ENCODE data around the gene SCART1.
"Not testable (repeated sequence)": the region's sequence is repeated elsewhere in the genome, so short reads cannot be mapped to it uniquely, and the experiment has no call there.

Gene SCART1

DNA sequence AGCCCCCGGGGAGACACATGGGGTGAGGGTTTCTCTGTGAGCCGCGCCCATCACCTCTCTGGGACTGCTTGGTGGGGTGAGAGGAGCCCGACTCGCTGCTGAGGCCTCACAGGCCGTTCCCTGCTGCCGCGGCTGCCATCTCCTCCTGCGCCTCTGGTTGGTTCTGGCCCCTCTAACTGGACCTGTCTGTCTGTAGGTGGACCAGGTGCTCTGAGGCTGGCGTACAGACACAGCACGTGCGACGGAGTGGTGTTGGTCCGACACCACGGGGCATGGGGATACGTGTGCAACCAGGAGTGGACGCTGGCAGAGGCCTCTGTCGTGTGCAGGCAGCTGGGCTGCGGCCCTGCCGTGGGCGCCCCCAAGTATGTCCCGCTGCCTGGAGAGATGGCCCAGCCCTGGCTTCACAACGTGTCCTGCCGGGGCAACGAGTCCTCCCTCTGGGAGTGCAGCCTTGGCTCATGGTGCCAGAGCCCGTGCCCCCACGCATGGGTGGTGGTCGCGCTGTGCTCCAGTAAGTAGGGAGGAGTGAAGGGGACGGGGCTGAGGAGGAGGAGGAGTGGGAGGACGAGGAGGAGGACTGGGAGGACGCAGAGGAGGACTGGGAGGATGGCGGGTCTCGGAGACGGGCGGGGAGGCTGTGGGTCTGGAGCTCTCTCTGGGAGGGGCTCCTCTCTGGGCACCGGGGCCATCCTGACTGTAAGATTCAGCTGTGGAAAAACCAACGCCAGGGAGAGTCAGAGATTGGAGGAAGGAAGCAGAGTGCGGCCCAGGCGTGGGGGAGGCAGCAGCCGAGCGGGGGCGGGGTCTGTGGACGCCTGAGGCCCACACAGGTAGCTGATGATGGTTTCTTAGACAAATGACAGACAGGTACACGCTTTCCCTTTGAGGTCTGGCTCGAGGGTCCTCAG, 2.6 kb downstream of the SCART1 start:
- DNase-seq (ENCODE audit: low read depth in 2 of 2): no peak

DNA sequence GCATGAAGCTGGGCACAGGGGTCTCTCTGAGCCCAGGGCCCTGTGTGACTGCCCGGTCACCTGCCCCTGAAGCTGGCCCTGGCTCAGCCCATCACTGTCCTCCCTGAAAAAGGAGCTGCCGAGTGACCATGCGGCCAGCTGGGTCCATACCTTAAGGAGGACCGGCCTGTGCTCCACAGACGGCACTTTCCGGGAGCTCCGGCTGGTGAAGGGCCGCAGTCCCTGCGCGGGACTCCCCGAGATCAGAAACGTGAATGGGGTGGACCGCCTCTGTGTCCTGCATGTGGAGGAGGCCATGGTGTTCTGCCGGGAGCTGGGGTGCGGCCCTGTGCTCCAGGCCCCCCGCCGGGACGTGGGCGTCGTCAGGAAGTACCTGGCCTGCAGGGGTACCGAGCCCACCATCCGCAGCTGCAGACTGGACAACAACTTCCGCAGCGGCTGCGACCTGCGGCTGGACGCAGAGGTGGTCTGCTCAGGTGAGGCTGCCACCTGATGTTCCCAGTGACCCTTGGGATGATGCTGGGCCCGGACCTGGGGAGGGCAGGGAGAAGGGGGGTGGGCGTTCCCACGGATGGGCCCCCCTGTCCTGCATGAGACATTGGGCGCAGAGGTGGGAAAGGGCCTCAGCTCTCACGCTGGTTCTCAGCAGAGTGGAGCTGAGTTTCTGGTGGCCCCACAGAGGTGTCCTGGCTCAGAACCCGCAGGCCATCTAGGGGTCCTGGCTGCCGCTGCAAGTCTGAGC, 3.5 kb downstream of the SCART1 start:
- DNase-seq (ENCODE audit: low read depth in 2 of 2): no peak

DNA sequence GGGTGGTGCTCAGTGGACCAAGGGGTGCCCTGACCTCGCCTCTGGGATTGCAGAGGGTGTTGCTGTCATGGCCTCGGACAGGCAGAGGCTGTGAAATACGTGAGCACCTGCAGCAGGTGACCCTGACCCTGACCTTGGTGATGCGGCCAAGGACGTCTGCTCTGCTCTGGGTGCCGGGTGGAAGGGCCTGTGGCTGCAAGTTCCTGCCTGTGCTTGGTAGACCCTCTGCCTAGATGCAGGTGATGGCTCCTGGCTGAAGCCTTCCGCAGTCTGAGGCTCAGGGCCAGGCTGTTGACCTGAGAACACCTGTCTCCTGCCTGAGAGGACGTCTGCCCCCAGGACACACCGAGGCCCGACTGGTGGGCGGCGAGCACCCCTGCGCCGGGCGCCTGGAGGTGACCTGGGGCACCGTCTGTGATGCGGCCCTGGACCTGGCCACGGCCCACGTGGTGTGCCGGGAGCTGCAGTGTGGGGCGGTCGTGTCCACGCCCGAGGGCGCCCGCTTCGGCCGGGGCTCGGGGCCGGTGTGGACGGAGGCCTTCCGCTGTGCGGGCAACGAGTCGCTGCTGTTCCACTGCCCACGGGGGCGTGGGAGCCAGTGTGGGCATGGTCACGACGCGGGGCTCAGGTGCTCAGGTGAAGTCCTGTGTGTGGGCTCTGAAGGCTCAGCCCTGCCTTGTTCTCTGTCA, 4.4 kb downstream of the SCART1 start:
- no peak for DNase-seq (ENCODE audit: low read depth in 2 of 2)

DNA sequence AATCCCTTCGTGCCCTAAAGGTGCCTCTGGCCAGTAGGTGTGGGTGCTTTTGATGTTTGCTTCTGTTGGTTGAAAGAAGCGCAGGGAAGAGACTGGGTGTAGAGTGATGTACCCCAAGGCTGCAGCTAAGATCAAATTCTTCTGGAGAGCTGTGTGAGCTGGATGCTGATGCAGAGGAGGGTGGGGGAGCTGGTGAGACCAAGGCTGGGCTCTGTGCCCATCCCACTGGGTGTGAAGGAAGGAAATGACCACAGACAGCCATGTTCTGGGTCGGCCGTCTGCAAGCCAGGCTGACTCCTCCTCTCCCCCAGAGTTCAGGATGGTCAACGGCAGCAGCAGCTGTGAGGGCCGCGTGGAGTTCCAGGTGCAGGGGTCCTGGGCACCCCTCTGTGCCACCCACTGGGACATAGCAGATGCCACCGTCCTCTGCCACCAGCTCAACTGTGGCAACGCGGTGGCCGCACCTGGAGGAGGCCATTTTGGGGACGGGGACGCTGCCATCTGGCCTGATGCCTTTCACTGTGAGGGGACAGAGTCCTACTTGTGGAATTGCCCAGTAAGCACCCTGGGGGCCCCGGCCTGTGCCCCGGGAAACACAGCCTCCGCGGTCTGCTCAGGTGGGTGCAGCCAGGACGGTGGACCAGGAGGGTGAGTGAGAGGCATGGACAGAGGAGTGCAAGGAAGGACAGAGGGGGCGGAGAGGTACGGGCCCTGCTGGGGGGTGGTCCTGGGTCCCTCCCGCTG, 5.1 kb downstream of the SCART1 start:
- DNase-seq (ENCODE audit: low read depth in 2 of 2): no peak

DNA sequence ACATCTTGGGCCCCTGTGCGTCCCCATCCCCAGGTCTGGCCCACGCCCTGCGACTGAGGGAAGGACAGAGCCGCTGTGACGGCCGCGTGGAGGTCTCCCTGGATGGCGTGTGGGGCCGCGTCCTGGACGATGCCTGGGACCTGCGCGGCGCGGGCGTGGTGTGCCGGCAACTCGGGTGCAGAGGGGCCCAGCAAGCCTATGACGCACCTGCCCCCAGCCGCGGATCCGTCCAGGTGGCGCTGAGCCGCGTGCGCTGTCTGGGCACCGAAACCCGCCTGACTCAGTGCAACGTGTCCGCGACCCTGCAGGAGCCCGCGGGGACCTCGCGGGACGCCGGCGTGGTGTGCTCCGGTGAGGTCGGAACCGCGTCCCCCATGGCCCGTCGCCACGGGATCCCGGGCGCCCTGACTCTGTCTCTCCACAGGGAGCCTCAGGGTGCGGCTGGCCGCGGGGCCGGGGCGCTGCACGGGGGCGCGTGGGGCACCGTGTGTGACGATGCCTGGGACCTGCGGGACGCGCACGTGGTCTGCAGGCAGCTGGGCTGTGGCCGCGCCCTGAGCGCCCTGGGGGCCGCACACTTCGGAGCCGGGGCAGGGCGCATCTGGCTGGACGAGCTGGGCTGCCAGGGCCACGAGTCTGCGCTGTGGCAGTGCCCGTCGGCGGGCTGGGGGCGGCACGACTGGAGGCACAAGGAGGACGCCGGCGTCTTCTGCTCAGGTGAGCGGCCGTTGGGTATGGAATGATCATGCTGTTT, 5.9 kb downstream of the SCART1 start:
- no peak for DNase-seq (ENCODE audit: low read depth in 2 of 2)

DNA sequence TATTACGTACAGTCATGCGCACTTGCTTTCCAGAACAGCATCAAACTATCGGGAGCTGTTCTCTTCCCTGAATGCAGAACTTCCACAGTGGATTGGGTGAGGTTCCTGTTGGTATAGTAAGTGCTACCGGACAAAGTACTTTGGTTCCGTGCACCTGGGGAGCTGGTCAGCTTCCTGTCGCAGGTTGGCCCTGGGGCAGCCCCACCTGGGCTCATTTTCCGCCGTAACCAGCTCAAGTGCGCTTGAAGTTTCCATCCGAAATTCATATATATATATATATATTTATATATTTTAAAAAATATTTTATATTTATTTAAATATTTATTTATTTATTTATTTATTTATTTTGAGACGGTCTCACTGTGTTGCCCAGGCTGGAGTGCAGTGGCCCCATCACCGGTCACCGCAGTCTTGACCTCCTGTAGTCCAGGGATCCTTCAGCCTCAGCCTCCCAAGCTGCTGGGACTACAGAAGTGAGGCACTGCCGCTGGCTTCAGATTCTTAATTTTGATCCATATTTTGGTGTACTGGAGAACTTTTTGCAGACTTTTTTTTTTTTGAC, 6.5 kb downstream of the SCART1 start:
- DNase-seq (ENCODE audit: low read depth in 2 of 2): no peak

DNA sequence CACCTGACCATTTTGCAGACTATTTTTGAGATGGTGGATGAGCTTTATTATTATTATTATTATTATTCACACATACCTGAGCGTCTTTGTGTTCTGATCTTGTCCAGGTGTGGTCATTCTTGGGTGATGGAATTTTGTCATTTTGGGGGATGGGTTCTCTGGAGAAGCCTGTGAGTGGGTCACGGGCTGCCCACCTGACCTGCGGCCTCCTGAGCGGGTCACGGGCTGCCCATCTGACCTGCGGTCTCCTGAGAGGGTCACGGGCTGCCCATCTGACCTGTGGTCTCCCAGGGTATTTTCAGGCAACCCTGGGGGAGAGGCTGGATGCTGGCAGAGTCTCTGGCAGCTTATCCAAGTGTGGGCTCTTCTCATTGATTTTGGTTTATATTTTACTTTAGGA, 7.3 kb downstream of the SCART1 start:
- no peak for DNase-seq (ENCODE audit: low read depth in 2 of 2)

DNA sequence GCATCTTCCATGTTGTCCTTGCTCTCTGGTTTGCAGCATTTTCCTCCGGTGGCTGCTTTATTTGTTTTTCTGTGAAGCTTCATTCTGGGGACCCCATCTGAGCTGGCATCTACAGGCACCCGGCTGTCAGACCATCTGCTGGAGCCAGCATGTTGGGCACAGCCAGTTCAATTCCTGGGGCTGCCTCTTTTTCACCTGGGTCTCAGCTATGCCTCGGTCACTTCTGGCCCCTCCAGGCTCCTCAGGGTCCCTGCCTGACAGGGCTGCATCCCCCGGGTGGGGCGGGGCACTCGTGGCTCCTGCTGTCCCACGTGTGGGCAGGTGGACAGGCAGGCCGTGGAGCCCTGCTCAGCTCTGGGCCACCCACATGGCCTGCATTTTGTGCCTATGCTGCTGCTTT, 8.1 kb downstream of the SCART1 start:
- no peak for DNase-seq (ENCODE audit: low read depth in 2 of 2)

DNA sequence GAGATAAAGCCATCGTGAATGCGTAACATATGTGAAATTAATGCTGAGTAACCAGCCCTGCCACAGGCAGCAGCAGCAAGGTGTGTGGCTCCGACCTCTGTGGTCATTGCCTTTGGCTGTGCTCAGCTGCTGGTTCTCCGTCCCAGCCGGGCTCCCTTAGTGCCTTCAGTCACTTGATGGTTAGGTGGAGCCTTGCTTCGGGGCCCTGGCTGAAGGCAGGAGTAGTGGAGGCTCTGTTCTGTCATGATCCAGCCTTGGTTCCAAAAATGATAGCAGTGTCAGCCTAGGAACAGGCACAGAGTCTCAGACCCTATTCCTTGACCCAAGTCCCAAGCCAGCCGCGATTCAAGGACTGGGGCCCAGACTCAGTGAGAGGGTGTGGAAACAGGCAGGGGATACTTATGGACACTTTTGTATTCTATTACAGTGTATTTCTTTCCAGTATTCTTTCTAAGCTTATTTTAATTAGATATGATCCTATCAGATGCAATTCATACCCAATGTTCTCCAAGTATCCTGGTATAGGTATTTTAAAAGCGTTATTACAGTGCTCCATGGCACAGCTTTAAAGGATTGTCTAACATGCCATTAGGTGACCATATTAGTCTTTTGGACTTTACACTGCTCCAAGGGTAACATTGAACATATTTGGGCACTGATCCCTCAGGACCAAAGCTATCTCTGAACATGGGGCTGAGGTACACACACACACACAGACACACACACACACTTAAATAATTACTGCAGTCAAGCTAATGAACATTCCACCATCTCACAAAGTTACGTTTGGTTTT, 9.0 kb downstream of the SCART1 start:
- no peak for DNase-seq (ENCODE audit: low read depth in 2 of 2)

DNA sequence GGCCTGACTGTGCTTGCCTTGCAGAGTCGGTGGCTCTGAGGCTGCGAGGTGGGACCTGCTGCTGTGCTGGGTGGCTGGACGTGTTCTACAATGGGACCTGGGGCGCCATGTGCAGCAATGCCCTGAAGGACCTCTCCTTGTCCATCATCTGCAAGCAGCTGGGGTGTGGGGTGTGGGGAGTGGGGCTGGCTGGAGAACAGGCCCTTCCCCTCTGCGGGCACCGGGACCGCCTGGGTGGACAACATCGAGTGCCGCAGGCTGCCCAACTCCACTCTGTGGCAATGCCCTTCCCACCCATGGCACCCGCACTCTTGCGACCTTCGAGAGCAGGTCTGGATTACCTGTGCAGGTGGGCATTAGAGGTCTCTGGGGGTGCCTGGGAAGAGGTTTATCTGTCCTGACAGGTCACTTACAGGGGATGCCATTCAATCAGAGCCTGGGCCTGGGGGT, 10.9 kb downstream of the SCART1 start:
- DNase-seq (ENCODE audit: low read depth in 2 of 2): no peak

DNA sequence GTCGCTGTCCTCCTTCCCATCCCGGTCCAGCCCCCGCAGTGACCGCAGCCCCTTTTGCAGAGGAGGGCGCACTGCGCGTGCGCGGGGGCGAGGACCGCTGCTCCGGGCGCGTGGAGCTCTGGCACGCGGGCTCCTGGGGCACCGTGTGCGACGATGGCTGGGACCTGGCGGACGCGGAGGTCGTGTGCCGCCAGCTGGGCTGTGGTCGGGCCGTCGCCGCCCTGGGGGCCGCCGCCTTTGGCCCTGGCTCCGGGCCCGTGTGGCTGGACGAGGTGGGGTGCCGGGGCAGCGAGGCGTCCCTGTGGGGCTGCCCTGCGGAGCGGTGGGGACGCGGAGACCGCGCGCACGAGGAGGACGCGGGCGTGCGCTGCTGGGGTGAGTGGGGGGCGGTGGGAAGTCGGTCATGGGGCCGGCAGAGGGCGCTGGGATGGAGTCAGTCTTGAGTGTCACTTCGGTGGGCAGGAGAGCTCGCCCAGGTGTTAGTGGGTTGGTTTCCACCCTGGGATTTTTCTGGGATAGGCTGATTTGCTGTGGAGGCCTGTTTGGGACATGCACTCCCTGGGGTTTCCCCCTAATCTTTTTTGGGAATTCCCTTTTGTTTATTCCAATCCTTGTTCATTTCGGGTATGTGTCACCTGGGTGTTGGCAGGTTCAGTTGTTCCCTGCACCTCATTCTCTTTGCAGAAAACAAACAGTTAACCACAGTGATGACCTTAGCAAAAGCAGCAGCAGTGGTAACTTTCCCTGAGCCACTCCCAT, 11.6 kb downstream of the SCART1 start:
- DNase-seq (ENCODE audit: low read depth in 2 of 2): no peak

DNA sequence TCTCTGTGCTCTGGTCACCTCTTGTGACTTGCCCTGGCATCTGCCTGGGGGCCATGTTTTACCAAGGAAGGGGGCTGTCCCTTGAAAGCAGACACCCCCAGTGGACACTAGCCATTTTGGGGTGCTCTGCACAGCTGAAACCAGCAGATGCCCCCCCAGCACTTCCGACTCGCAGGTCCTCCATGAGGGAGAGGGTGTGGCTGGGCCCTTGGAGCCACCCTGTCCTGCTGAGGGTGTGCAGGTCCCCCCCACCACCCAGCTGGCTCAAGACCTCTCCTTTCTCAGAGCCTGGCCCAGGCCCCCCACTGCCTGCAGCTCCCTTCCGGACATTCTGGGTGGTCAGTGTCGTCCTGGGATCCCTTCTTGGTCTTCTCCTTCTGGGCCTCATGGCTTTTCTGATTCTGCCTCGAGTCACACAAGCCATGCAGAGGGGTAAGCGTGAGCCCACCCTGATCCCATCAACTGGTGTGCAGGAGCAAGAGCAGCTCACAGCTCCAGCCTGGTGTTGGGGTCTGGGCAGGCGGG, 12.3 kb downstream of the SCART1 start:
- no peak for DNase-seq (ENCODE audit: low read depth in 2 of 2)

DNA sequence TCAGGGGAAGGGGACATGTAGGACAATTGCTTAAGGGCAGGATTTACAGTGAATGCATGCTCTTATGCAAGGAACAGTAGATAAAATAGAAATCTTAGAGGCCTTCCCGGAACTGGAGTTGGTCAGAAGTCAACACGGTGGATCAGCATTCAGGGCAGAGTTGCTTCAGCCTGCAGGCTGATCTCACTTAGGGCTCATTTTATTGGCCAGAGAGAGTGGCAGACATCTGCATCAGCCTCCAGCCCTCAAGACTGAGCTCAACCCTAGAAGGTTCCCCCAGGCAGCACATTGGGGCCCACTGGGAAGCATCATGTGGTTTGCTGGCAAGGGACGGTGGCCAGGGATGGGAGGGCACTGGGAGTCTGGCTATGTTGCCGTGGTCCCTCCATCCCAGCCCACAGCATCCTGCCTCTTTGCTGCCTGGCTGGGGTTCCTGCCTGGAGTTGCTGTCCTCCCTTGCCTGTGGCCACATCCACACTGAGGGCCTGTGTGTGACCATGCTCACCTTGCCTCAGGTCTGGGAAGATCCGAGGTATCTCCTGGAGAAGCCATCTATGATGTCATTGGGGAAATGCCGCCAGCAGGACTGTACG, 13.0 kb downstream of the SCART1 start:
- DNase-seq (ENCODE audit: low read depth in 2 of 2): no peak

DNA sequence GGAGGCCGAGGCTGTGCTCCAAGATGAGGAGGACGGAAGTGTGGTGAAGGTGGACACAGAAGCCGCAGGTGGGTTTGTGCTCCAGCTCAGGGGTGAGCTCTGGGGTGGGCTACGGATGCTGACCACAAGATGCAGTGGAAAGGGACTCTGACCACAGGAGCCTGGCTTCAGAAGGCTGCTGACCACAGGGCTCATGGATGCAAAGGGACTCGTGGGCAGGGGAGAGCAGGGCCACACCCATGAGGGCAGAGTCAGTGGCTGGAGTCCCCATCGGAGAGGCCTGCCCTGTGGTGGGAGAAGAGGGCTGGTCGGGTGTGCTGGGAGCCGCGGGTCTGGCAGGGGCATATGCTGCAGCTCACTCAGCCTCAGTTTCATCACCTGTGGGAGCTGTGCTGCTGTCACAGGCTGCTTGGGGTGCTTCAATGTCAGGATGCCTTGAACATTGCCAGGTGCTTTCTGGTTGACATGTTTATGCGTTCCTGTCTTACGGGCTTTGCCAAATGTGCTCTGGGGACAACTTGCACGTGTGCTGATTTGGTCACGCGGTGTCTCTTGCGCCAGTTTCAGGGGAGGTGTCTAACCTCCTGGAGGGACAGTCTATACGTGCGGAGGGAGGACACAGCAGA, 13.7 kb downstream of the SCART1 start:
- no peak for DNase-seq (ENCODE audit: low read depth in 2 of 2)

DNA sequence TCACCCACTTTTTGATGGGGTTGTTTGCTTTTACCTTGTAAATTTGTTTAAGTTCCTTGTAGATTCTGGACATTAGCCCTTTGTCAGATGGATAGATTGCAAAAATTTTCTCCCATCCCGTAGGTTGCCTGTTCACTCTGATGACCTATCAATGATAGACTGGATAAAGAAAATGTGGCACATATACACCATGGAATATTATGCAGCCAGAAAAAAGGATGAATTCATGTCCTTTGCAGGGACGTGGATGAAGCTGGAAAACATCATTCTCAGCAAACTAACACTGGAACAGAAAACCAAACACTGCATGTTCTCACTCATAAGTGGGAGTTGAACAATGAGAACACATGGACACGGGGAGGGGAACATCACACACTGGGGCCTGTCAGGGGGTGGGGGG, 15.5 kb downstream of the SCART1 start:
- not testable (repeated sequence) for DNase-seq (ENCODE audit: low read depth in 2 of 2)

DNA sequence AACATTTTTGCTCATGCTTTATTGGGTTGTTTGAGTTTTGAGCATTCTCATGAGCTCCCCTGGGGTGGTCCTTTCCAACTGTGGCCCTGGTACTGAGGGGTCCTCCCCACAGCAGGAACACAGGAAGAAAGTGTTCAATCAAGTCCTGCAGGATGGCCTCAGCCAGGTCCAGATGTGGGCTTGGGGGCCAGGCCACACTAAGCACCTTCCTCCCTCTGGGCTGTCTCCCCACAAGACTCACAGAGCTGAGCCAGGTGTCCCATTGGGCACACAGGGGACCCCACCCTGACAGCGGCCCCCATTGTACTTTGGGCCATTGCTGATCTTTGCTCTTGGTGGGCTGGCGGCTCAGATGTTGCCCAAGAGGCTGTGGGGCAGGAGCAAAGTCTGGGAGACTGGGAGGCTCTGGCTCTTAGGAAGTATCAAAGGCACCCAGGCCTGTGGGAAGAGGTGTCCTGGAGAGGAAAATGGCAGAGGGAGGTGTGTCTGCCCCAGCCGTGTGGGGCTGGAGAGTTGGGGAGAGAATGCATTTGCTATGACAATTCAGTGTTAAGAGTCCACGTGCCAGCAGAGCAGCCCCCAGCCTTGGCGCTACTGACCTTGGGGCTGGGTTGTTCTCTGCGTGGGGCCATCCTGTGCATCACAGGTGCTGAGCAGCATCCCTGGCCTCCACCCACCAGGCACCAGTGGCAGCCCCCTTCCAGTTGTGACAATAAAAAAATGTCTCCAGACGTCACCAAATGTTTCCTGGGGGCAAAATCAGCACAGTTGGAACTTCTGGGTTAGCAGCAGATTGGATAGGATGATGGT, 17.8 kb downstream of the SCART1 start:
- no peak for DNase-seq (ENCODE audit: low read depth in 2 of 2)

DNA sequence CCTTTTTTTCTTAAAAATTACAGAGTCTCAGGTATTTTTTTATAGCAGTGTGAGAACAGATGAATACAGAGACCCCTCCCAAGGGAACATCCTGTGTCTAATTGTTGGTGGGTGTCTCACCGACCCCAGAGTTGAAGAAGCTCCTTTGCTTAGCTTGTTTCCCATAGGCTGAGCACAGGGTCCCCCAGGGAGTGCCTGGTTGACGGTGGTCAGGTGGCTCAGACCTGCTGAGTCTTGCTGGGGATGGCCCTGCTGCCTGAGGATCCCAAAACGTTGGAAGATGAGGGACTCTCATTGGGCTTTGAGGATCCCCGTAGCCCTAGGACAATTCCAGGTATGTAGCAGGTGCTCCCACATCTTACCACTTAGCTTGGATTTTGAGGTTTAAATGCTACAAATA, 19.5 kb downstream of the SCART1 start:
- no peak for DNase-seq (ENCODE audit: low read depth in 2 of 2)

Data from stimulated activated CD8-positive, alpha-beta memory T cell treated with anti-CD3 and anti-CD28 coated beads, Interleukin-7, amount 100 ng/mL, for 4 hours (primary cell).